NCI-H82 treated with DMSO at 0.1 percent for 48 hours (cell line): Measurements from ENCODE around the gene PRDM5.
"Not testable (repeated sequence)": the region's sequence is repeated elsewhere in the genome, so short reads cannot be mapped to it uniquely, and the experiment has no call there.

Experiments used
- DNase-seq: peaks from one replicate; lab custom pipeline; 2025; ENCODE audit not compliant: unreplicated experiment; lab: John Stamatoyannopoulos, UW

The PRDM5 gene

DNA sequence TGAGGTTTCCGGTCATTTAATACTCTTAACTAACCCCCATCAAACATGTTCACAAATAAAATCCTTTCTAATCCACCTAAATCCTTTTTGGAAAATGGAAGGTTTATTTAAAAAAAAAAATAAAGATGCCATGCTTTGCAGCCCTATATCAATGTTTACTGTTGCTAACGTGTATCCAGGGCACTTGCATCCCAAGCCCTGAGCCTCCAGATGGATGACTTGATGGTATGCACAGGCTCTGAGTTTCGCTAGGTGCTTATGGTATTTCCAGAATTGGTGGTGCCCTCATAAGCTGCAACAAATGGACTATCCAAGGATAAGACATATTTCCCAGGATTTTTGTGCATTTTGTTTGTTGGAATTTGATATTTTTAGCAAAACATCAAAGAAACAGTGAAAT, 257.7 kb downstream of the PRDM5 start:
- no peak for DNase-seq

DNA sequence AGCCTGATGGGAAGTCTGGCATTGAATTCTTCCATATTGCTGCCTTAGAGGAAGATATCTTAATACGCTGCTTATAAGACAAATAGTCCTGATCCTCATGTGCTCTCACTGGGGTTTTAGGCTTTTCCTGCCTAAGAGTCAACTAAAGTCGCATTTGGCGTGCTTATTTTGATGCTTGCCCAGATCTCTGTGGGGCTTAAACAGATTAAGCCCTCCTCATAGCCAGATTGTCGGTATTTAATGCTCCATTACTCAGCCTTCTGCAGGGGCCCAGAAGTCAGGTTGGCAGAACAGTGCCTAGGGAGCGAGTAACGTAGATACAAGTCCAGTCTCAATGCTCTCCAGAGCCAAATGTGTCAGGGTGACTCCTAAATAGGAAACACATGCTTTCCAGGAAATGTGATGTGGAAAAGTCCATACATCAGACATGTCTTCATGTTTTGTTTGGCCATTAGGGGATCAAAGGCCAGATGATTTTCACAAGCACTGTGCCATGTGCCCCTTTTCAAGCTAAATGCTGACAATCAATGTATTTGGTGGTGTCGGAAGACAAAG, 262.8 kb downstream of the PRDM5 start:
- DNase-seq: peak; percentile 86

DNA sequence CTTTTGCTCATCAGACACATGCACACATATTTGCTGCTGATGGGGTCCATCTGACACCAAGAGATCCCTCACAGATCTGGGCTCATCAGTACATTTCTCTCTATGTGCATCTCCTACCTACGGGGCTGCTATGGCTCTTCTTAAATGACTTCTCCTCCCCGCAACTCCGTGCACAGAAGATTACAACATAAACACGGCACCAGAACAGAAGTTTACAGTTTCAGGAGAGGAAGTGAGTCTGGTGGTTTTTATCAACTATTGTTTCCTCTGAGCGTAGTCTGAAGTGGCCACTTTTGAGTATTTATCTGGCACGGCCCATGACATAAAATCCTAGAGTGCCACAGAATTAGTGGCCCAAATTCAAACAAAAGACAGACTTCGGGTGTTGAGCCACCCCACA, 263.8 kb downstream of the PRDM5 start:
- DNase-seq: no peak

DNA sequence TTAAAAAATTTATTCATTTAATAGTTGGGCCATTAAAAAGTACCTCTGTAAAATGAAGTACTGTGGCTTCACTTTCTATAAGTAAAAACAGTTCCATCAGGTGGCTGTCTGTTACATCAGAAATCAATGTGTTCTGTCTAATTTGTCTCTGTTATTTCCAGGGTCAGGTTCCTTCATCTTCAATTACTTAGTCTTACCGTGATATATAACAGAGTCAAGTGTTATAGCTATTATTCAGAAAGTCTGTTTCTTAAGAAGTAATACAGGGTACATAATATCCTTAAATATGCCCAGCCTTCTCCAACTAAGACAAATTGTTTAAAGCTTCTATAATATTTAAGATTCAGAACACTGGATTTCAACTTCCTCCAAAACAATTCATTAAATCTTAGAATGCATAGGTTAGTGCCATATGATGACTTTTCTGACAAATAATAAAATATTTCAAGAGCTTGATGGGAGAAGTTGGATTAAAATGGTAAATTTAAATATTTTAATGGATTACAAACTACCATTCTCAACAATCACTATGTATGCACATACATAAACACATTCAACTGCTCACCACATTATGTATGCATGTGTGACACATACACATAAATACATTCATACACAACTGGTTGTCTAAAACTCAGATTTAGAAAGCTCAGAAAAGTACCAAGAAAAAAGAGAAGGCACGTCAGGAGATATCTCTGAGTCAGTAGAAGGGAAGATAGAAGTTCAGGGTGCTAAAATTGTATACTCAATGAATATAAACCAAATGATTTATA, 268.5 kb downstream of the PRDM5 start:
- DNase-seq: no peak

DNA sequence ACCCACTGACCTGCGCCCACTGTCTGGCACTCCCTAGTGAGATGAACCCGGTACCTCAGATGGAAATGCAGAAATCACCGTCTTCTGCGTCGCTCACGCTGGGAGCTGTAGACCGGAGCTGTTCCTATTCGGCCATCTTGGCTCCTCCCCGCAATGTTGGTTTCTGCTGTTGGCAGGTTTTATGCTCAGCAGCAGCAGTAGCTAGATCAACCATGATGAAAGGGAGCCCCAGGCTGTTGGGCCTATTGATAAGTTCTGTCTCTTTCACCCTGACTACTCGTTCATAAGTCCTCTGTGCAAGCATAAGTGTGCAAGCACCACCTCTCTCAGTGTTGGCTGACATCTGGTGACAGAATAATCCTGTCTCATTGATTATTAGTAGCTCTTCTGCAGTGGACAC, 274.2 kb downstream of the PRDM5 start:
- DNase-seq: not testable (repeated sequence)
